Stimulated activated CD4-positive, alpha-beta T cell treated with anti-CD3 and anti-CD28 coated beads, Interleukin-1b, Interleukin-23, amount 100 ng/mL, for 1 hour (primary cell): Measurements from ENCODE around the gene DNAH8.

Experiments used
- DNase-seq, 2 donors: peaks; one replicate each; pipeline ENCODE4 v3.0.0-alpha.2; 2020; ENCODE audit warnings: low read depth in 2 of 2

DNAH8 gene

DNA sequence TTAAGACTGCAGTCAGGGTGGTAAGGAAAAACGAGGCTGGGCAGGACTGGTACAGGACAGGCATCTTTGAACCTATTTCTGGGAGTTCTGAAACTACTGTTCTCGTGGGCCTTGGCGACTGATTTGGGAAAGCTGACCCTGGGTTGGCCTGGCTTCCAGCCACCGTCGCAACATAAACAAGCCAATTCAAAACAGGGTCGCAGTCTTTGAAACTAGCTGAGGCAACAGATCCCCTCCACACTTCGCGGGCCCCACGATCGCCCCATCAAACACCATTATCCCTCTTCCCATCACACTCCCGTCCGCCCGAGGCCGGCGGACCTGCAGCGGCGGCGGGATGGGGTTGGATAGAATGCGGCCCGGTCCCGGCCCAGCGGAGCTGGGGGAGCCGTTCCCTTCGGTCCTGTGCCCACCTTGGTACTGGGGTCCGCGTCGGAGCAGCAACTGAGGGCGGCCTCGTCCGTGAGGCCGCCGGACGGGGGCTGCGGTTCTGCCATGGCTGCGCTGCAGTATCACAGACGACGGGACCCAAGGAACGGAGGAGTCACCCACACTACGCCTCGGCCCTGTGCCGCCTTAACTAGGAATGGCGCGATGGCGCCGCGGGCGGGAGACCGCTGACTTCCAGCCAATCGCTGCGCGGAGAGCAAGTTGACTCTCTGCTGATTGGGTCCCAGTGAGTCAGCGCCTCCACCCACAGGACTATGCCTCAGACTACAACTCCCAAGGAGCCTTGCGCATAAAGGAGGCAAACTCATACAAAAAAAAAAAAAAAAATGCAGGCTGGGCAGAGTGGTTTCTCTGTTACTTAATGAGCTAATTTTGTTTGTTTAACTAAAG lies 12.3 kb upstream of the DNAH8 start, which contains the start of gene GLO1:
Gene GLO1 (minus strand): TSS at position 588 of the 840 bp plus-strand sequence. CDS start 91 bp downstream, at position 497.
- peak; percentile 81 for DNase-seq

GRCh38 chr6:38703949-38704590 lies 11.0 kb upstream of the DNAH8 start:
- DNase-seq, result no peak

DNA sequence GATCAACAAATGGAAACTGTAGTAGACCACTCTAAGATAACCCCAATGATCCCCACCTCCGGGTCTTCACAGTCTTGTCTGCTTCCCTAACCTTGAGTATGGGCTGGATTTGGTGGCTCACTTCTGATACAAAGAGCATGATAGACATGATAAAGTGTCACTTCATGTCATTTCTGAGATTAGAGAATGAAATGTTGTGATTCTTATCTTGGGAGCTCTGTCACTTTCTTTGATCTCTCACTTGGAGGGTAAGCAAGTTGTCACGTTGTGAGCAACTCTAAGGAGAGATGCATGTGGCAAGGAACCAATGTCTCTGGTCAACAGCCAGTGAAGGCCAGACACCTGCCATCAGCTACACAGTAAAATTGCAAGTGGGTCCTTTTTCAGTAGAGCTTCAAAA lies 9.2 kb upstream of the DNAH8 start:
- DNase-seq, result no peak

DNA sequence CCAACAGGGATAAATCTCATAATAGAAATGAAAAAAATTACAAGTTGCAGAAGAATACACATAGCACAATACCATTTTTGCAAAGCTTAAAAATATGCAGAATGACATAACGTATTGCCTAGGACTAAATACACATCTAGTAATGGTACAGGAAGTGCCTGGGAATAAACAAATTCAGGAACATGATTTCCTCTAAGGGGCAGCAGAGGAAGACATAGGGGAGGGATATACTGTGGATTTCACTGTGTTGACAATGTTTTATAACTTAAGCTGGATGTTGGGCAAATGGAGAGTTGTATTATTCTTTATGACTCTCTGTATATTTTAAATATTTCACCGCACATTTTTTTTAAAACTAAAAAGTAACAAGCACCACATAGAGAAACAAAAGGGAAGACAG lies 6.6 kb upstream of the DNAH8 start:
- no peak for DNase-seq

- DNase-seq, result peak in 1 of 2 donors; percentile 10
Observed at GRCh38 chr6:38713812-38714211, 1.3 kb upstream of the DNAH8 start.

- DNase-seq, result no peak
Observed at GRCh38 chr6:38714239-38715015, 684 bp upstream of the DNAH8 start.

GRCh38 chr6:38716825-38717224 lies 1.7 kb downstream of the DNAH8 start:
- DNase-seq, result no peak

DNA sequence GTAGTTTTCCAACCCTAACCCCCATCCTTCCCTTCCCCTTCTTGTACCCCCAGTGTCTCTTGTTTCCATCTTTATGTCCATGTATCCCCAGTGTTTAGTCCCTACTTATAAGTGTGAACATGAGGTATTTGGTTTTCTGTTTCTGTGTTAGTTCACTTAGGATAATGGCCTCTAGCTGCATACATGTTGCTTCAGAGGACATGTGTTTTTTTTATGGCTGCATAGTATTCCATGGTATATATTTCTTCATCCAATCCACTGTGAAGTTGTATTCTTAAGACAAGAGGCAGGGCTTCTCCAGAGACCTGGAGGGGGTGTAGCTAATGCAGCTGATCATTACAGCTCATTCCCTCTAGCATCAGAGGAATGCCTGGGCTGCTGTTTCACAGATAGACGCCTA lies 4.2 kb downstream of the DNAH8 start:
- DNase-seq, result no peak

GRCh38 chr6:38720295-38720694 lies 5.2 kb downstream of the DNAH8 start:
- DNase-seq, result no peak

DNA sequence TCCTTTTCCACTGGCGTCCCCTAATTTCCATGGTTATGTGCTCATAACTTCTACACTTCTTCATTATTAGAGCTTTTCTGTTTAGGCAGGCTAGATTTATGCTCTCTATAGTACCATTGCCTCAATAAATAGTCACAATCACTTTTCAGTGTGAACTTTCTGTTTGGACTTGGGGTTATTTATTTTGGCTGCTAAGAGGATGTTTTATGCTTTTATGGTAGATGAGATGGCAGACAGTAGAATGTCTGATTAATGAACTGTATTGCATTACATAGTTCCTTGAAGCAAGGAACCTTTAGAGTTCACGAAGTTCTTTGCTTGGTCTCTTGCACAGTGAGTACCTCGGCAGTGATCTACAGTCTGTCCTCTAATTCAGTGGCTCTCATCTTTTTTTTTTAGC lies 6.9 kb downstream of the DNAH8 start:
- DNase-seq, result no peak

DNA sequence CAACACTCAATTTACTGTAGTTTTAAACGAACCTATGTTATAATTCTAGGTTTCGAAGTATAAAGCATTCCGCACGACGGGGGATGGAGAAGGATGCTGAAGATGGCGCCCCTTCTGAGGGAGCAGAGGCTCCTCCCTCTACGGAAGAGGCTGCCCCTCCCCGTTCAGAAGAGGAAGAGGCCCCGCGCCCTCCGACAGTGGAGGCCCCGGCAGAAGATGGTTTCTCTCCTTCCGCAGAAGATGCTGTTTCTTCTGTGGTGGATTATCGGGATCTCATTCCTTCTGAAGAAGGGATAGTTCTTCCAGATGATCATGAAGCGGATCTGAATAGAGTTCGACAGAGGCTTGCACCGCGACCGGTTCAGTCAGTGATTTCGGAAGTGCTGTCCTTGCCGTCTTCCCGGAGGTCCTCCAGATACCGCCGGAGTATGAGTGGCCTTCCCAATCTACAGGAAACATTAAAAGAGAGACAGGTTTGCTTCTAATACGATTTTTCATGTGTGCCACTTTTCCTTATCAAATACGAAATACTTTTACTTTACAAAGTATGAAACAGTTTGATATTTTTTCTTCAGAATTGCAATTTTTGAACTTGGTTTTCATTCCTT lies 7.7 kb downstream of the DNAH8 start:
- no peak for DNase-seq

- DNase-seq, result no peak
Observed at GRCh38 chr6:38723783-38724182, 8.7 kb downstream of the DNAH8 start.

DNA sequence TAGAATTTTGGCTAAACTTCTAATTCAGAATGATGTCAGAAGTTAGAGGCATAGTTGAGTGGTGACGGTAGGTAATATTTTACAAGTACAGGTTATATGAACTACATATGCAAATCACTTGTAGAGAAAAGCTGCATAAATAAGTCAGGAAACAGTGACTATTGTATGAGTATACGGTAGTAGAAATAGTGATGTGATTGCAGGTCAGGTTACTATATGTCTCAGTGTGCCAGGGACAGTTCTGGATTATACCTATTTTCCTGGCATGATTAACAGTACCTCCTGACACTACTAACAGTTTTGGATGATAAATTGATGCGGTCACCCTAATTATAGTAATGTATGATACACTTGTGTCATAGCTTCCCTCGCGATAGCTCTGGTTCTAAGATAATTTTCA lies 9.2 kb downstream of the DNAH8 start:
- no peak for DNase-seq

GRCh38 chr6:38725414-38726183 lies 10.5 kb downstream of the DNAH8 start:
- DNase-seq, result no peak

GRCh38 chr6:38728203-38728602 lies 13.1 kb downstream of the DNAH8 start:
- DNase-seq, result no peak

DNA sequence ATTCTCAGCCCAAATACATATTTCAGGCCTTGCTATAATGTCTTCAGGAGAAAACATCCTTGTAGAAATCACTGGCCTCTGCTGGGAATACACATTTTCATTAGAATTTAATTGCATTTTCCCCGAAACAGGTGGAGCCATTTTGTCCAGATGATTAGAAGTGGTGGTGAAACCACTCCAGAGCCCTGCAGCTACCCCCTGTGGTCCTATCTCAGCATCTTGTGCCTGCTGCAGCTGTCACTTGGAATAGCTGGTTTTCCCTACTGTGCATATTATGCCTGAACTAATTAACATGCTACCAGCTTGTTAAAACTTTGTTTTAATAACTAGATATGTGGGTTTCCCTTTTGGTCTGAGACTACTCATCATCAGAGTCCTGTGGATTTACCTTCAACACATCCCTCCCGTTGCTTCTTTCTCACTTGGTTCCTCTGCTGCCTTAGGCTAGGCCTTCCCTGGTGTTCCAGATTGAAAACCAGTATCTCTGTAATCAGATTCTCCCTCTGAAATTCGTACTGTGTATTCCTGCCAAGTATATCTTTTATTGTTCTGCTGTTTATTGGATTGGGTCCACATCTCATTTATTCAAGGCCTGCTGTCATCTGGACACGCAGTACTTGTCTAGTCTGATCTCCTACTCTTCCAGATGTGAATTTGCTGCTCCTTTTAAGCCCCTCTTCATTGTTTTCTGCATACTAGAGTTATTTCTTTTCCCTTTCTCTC lies 15.2 kb downstream of the DNAH8 start:
- no peak for DNase-seq

- no peak for DNase-seq
Observed at GRCh38 chr6:38736951-38737350, 21.8 kb downstream of the DNAH8 start.

DNA sequence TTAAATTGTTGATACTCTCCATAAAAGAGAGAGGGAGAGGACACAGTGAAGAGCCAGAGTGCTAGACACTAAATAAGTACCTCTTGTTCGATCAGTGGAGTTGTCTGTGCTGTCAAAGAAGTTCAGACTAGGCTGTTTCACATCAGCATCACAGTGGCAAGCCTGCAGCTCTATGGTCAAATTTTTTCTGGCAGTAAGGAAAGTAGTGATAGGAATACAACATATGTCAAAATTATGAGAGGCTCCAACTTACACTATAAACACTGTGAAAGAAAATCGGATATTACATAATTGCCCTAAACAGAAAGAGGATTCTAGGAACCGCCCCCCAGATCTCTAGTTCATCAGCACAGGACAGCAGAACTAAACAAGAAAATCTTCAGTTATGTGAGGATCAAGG lies 23.1 kb downstream of the DNAH8 start:
- DNase-seq, result no peak

DNA sequence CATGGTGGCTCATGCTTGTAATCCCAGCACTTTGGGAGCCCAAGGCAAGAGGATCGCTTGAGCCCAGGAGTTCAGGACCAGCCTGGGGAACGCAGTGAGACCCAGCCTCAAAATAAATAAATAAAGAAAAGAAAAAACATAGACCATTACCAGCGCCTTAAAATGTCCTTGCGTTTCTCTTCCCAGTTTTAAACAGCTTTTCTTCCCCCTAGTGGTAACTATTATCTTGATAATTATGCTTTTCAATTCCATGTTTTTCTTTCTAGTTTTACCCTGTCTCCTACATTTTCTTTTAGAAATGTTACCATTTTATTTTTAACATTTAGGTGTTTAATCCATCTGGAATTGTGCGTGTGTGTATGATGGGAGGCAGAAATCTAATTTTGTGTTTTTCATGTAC lies 24.4 kb downstream of the DNAH8 start:
- DNase-seq, result no peak

DNA sequence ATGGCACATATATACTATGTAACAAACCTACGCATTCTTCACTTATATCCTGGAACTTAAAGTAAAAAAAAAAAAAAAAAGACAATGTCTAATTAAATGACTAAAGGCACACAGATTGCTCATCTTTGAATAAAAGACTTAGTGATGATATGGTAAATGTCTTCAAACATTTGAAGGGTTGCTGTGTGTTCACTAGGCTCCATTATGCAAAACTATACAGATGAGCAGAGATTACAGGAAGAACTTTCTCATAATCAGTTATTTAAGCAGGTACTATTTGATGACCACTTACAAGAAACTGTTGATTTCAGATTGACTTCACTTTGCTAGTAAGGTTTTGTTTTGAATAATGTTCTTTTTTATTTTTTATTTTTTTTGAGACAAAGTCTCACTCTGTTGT lies 34.4 kb downstream of the DNAH8 start:
- DNase-seq, result no peak
